HepG2 (cell line): ENCODE results near the gene PPOX. TPM values are rescaled to one million over a fixed set of nuclear protein-coding genes. Genes with fewer than 3 reads are reported as not detected.

Experiments
- ATAC-seq: fragments of 200-7000 bp; cut with Tn5 transposase; 3 replicates; pipeline ENCODE4 v1.9.1; 2020; ENCODE audit warnings: mild to moderate bottlenecking, moderate library complexity
- BruUV-seq: library from RNA; stranded (reverse); fragments of 400-500 nt; replicated peaks from 2 replicates; lab custom pipeline; 2021; lab: Mats Ljungman, UMichigan
- CTCF ChIA-PET: fragments of 300-600 bp; formaldehyde crosslinking; extraction: SDS; loops from one replicate; lab custom pipeline; 2021; ENCODE audit warnings: low total read pairs, inconsistent platforms, low intra/inter-chr PET ratio; lab: Yijun Ruan, JAX
- POLR2A ChIA-PET: fragments of 350-600 bp; sonication (Branson Sonifier 250); formaldehyde crosslinking; loops from one replicate; lab custom pipeline; 2020; ENCODE audit warnings: antibody characterized with exemption, inconsistent platforms; lab: Yijun Ruan, JAX
- DNase-seq: peaks from one replicate; pipeline ENCODE4 v3.0.0-alpha.2; 2015; ENCODE audit warnings: low spot score
- FAIRE-seq: peaks from 3 replicates; lab custom pipeline; 2011; peaks lifted over from hg19 to GRCh38; lab: Jason Lieb, UNC
- H2AFZ ChIP-seq: one replicate; pipeline ENCODE4 v1.6.1; 2011; ENCODE audit warnings: low read length, inconsistent platforms
- H3K27ac ChIP-seq: fragments of 300-600 bp; 3 replicates; pipeline ENCODE4 v1.8.0; 2011; ENCODE audit warnings: mixed run types, mild to moderate bottlenecking, mixed read lengths, low read length, inconsistent platforms; ENCODE audit not compliant: insufficient read depth; ENCODE audit errors: extremely low read length
- H3K27me3 ChIP-seq, 2 experiments: fragments of 200-600 bp in 1 of 2; 2 replicates in 1 of 2; 3 replicates in 1 of 2; pipeline versions ENCODE4 v1.6.0 to v1.8.0; 2011; ENCODE audit warnings: low read length in 2 of 2, mild to moderate bottlenecking in 2 of 2, moderate library complexity in 2 of 2, inconsistent platforms in 1 of 2; ENCODE audit not compliant: insufficient read depth in 2 of 2, control insufficient read depth in 1 of 2
- H3K36me3 ChIP-seq, 2 experiments: fragments of 200-600 bp in 1 of 2; replicated peaks in 1 of 2; 2 replicates in 1 of 2; 3 replicates in 1 of 2; pipeline versions ENCODE4 v1.5.1 to v1.8.0; 2011; ENCODE audit warnings: low read length in 2 of 2, inconsistent platforms in 1 of 2; ENCODE audit not compliant: insufficient read depth in 2 of 2, control insufficient read depth in 1 of 2
- H3K4me1 ChIP-seq: 2 replicates; pipeline ENCODE4 v1.5.1; 2012; ENCODE audit warnings: low read length, inconsistent platforms; ENCODE audit not compliant: insufficient read depth
- H3K4me2 ChIP-seq: 2 replicates; pipeline ENCODE4 v1.6.0; 2011; ENCODE audit warnings: low read depth, low read length, inconsistent platforms
- H3K4me3 ChIP-seq, 3 experiments: fragments of 200-600 bp in 1 of 3; sonication (generic), shearing (Covaris generic) in 1 of 3; replicated peaks in 1 of 3; 2 replicates each; pipeline ENCODE4 v1.5.1; 2011 to 2016; ENCODE audit warnings: low read length in 3 of 3, inconsistent platforms in 2 of 3, low read depth in 2 of 3, mild to moderate bottlenecking in 2 of 3, control low read depth in 1 of 3, mixed read lengths in 1 of 3; ENCODE audit not compliant: insufficient read depth in 1 of 3
- H3K79me2 ChIP-seq: one replicate; pipeline ENCODE4 v1.6.1; 2011; ENCODE audit warnings: low read length, inconsistent platforms; ENCODE audit not compliant: insufficient read depth
- H3K9ac ChIP-seq: 2 replicates; pipeline ENCODE4 v1.6.0; 2011; ENCODE audit warnings: mild to moderate bottlenecking, low read depth, low read length, inconsistent platforms; ENCODE audit not compliant: insufficient read depth
- H3K9me3 ChIP-seq: 2 replicates; pipeline ENCODE4 v1.5.1; 2012; ENCODE audit warnings: mild to moderate bottlenecking, low read length
- H4K20me1 ChIP-seq: 2 replicates; pipeline ENCODE4 v1.6.0; 2011; ENCODE audit warnings: inconsistent platforms, mild to moderate bottlenecking, low read length, moderate library complexity; ENCODE audit not compliant: insufficient read depth
- AKNA ChIP-seq: sonication (generic); formaldehyde crosslinking; IDR thresholded peaks from 2 replicates; pipeline ENCODE4 v1.4.0; 2020; ENCODE audit warnings: missing genetic modification reagents, borderline replicate concordance
- HNF4G ChIP-seq, 2 experiments: sonication (generic) in 1 of 2; formaldehyde crosslinking in 1 of 2; IDR thresholded peaks; 2 replicates each; pipeline versions ENCODE4 v1.4.0 to v1.6.1; 2011 to 2020; ENCODE audit warnings: borderline replicate concordance in 2 of 2, low read depth in 2 of 2, mild to moderate bottlenecking in 2 of 2, low read length in 1 of 2, missing genetic modification reagents in 1 of 2, moderate library complexity in 1 of 2
- RARA ChIP-seq: IDR thresholded peaks from 2 replicates; pipeline ENCODE4 v1.6.1; 2016; ENCODE audit warnings: missing genetic modification reagents, missing compliant biosample characterization
- RFXAP ChIP-seq: sonication (generic); formaldehyde crosslinking; IDR thresholded peaks from 2 replicates; pipeline ENCODE4 v1.4.0; 2020; ENCODE audit warnings: missing genetic modification reagents, borderline replicate concordance
- ZNF121 ChIP-seq: sonication (generic); formaldehyde crosslinking; IDR thresholded peaks from 2 replicates; pipeline ENCODE4 v1.5.0; 2020; ENCODE audit warnings: mild to moderate bottlenecking, missing genetic modification reagents
- ZNF432 ChIP-seq: sonication (generic); formaldehyde crosslinking; IDR thresholded peaks from 2 replicates; pipeline ENCODE4 v1.5.0; 2020; ENCODE audit warnings: missing genetic modification reagents, mild to moderate bottlenecking, borderline replicate concordance
- ZNF451 ChIP-seq: sonication (generic); formaldehyde crosslinking; IDR thresholded peaks from 2 replicates; pipeline ENCODE4 v1.5.0; 2020; ENCODE audit warnings: mild to moderate bottlenecking, missing genetic modification reagents
- WGBS: methylation state at CpG from one replicate; pipeline ENCODE4 v1.1.6; 2017; ENCODE audit warnings: low lambda C conversion rate; 5-methylcytosine and 5-hydroxymethylcytosine counted together
- in situ Hi-C: cut with HindIII; loops from 2 replicates; pipeline ENCODE4 v1.10.0; 2017; ENCODE audit warnings: low pct_unique_long_range_greater_than_20kb; ENCODE audit not compliant: extremely low pct_ligation_motif_present
- intact Hi-C: fragments of 100-400 bp; cut with micrococcal nuclease; formaldehyde crosslinking; loops from one replicate; pipeline ENCODE4 v1.10.0; 2022; ENCODE audit not compliant: unreplicated experiment
- polyA plus RNA-seq, 8 experiments: library from polyadenylated mRNA; depleted of rRNA in 3 of 8; stranded (reverse) in 7 of 8; unstranded in 1 of 8; fragments of >200 nt; fragmentation: Illumina TruSeq in 4 of 8; extraction: Trizol in 4 of 8; gene quantifications; 2 replicates each; pipeline versions ENCODE4 v1.2.1 to v1.2.3, GENCODE V29; 2011 to 2016; ENCODE audit warnings: low read depth in 4 of 8, missing spikeins in 1 of 8, mixed read lengths in 1 of 8; ENCODE audit not compliant: insufficient read depth in 1 of 8
- total RNA-seq, 5 experiments: library from RNA; depleted of rRNA; stranded (reverse); fragments of >200 nt; fragmentation: Illumina TruSeq; extraction: Trizol; gene quantifications; 2 replicates each; pipeline ENCODE4 v1.2.3, GENCODE V29; 2016; ENCODE audit warnings: low read depth in 1 of 5

PPOX gene
- total and polyA plus RNA-seq, 2 of the 13 experiments (the other 11 are each of a cell fraction or from before 2014, with no cell fraction given) = 15.5 to 27.7 TPM

GRCh38 chr1:161122967-161123366 lies 43.3 kb upstream of the PPOX start (continued):
- TF ChIP-seq ZNF121 (CRISPR knock-in tag) (no peak), RFXAP (CRISPR knock-in tag) (no peak), AKNA (CRISPR knock-in tag) (no peak), HNF4G (IDR thresholded peaks at IDR 0.05; ENCODE audit: borderline replicate concordance, low read depth, low read length) (no peak), HNF4G (CRISPR knock-in tag; IDR thresholded peaks at IDR 0.05; ENCODE audit: borderline replicate concordance, low read depth) (no peak), ZNF432 (no peak), RARA (no peak)

GRCh38 chr1:161127649-161128048 lies 38.6 kb upstream of the PPOX start:
- Histone ChIP-seq H3K4me1 (peaks cover 20% of the 10 kb centered on the region), H3K27ac (no peak overlapping the region), H3K9me3 (no peaks in the 10 kb centered on the region), H3K27me3 (no peaks in the 10 kb centered on the region; a peak in 1 of 5 replicates), H3K79me2 (peaks cover 31% of the 10 kb centered on the region), H2AFZ (no peak overlapping the region), H3K9ac (no peak overlapping the region), H4K20me1 (no peaks in the 10 kb centered on the region), H3K4me2 (no peak overlapping the region), H3K4me3 (no peak overlapping the region), H3K36me3 (peaks cover 14 to 48% of the 10 kb centered on the region in 2 experiments; a peak in 4 of 5 replicates)
- FAIRE-seq (no peak), DNase-seq (no peak), ATAC-seq (no peak)
- in situ Hi-C loops = no loop called here
- intact Hi-C loops = no loop called here
- WGBS = 90% methylated on average over 2 of the region's 2 CpGs
- TF ChIP-seq ZNF451 (CRISPR knock-in tag) = no peak
- ChIA-PET POLR2A (interaction anchor here (1.1 kb wide), 1 partner anchor 10 kb away, joined by 4 read pairs; the partner anchor contains the start of genes NIT1 and PFDN2), CTCF (no interaction called here)
- no TSS peak for BruUV-seq
